H1 (cell line): ENCODE measurements around the gene ARAP3. TPM values are rescaled to one million over a fixed set of nuclear protein-coding genes. Genes with fewer than 3 reads are reported as not detected.
A peak's percentile ranks its signal among the peaks of the same experiment; 100 is the strongest.

ENCODE experiments used
- CTCF ChIA-PET: fragments of 300-600 bp; sonication (Branson Sonifier 250); formaldehyde crosslinking; loops from one replicate; lab custom pipeline; 2021; ENCODE audit not compliant: partially characterized antibody; lab: Charles Lee
- POLR2A ChIA-PET: fragments of 300-600 bp; sonication (Branson Sonifier 250); formaldehyde crosslinking; loops from one replicate; lab custom pipeline; 2021; ENCODE audit warnings: inconsistent platforms; ENCODE audit not compliant: partially characterized antibody; lab: Charles Lee
- DNase-seq, 2 experiments: peaks; one replicate each; pipeline versions ENCODE4 v3.0.0 to v3.0.0-alpha.2; 2010 to 2022; ENCODE audit warnings: low spot score in 2 of 2, low read depth in 1 of 2, mixed read lengths in 1 of 2
- FAIRE-seq: peaks from 2 replicates; lab custom pipeline; 2011; peaks lifted over from hg19 to GRCh38; lab: Jason Lieb, UNC
- H2AFZ ChIP-seq: 2 replicates; pipeline ENCODE4 v1.8.1; 2012; ENCODE audit warnings: low read length, inconsistent platforms
- H2AK5ac ChIP-seq: 2 replicates; pipeline ENCODE4 v1.6.1; 2013; ENCODE audit warnings: low read depth, low read length
- H2BK120ac ChIP-seq: replicated peaks from 2 replicates; pipeline ENCODE3; 2013; ENCODE audit warnings: low read depth, low read length, inconsistent platforms
- H2BK12ac ChIP-seq: 2 replicates; pipeline ENCODE4 v1.6.1; 2013; ENCODE audit warnings: low read depth, low read length
- H2BK15ac ChIP-seq: 2 replicates; pipeline ENCODE4 v1.6.1; 2013; ENCODE audit warnings: low read length
- H2BK20ac ChIP-seq: 2 replicates; pipeline ENCODE4 v1.6.1; 2013; ENCODE audit warnings: low read length
- H2BK5ac ChIP-seq: 2 replicates; pipeline ENCODE4 v1.6.1; 2013; ENCODE audit warnings: low read depth, low read length
- H3K14ac ChIP-seq: 2 replicates; pipeline ENCODE4 v1.6.1; 2013; ENCODE audit warnings: inconsistent platforms; ENCODE audit not compliant: insufficient read length
- H3K18ac ChIP-seq: 2 replicates; pipeline ENCODE4 v1.6.1; 2013; ENCODE audit warnings: low read length; ENCODE audit errors: extremely low read depth
- H3K23ac ChIP-seq: 2 replicates; pipeline ENCODE4 v1.6.1; 2013; ENCODE audit warnings: inconsistent platforms; ENCODE audit not compliant: insufficient read length
- H3K23me2 ChIP-seq: 2 replicates; pipeline ENCODE4 v1.6.1; 2013; ENCODE audit warnings: low read depth, low read length
- H3K27ac ChIP-seq: 2 replicates; pipeline ENCODE4 v1.6.1; 2011; ENCODE audit warnings: low read depth, low read length, inconsistent platforms
- H3K27me3 ChIP-seq, 4 experiments: replicated peaks in 1 of 4; 1 replicate in 1 of 4; 2 replicates in 3 of 4; pipeline versions ENCODE4 v1.6.1 to v1.8.1; 2011 to 2013; ENCODE audit warnings: low read length in 3 of 4, mild to moderate bottlenecking in 3 of 4, inconsistent platforms in 2 of 4, mixed read lengths in 2 of 4, moderate library complexity in 1 of 4; ENCODE audit not compliant: control insufficient read depth in 3 of 4, insufficient read depth in 3 of 4; ENCODE audit errors: extremely low read depth in 1 of 4
- H3K36me3 ChIP-seq, 4 experiments: 2 replicates each; pipeline versions ENCODE4 v1.6.1 to v1.8.1; 2011 to 2013; ENCODE audit warnings: mild to moderate bottlenecking in 4 of 4, low read length in 3 of 4, moderate library complexity in 2 of 4, control low read depth in 1 of 4, inconsistent platforms in 1 of 4; ENCODE audit not compliant: insufficient read depth in 4 of 4, control insufficient read depth in 2 of 4
- H3K4ac ChIP-seq: replicated peaks from 2 replicates; pipeline ENCODE3; 2013; ENCODE audit warnings: low read length, low read depth, mixed read lengths, inconsistent platforms; ENCODE audit not compliant: insufficient read length
- H3K4me1 ChIP-seq, 4 experiments: replicated peaks in 1 of 4; 1 replicate in 1 of 4; 2 replicates in 3 of 4; pipeline versions ENCODE4 v1.6.1 to v1.8.1; 2011 to 2013; ENCODE audit warnings: low read length in 3 of 4, inconsistent platforms in 2 of 4, mixed read lengths in 1 of 4; ENCODE audit not compliant: insufficient read depth in 4 of 4, control insufficient read depth in 3 of 4
- H3K4me2 ChIP-seq, 2 experiments: 2 replicates each; pipeline versions ENCODE4 v1.6.1 to v1.8.1; 2011 to 2013; ENCODE audit warnings: low read depth in 2 of 2, low read length in 2 of 2, control low read depth in 1 of 2, inconsistent platforms in 1 of 2, mild to moderate bottlenecking in 1 of 2; ENCODE audit not compliant: insufficient read depth in 1 of 2
- H3K4me3 ChIP-seq, 4 experiments: fragments of 200-600, 300-600 bp in 1 of 4; sonication (generic), shearing (Covaris generic), sonication (Bioruptor Twin) in 1 of 4; 2 replicates each; pipeline versions ENCODE4 v1.5.1 to v1.8.1; 2011 to 2016; ENCODE audit warnings: low read length in 4 of 4, low read depth in 3 of 4, control low read depth in 2 of 4, inconsistent platforms in 2 of 4, mild to moderate bottlenecking in 2 of 4, mixed read lengths in 1 of 4, moderate library complexity in 1 of 4; ENCODE audit not compliant: insufficient read depth in 2 of 4; ENCODE audit errors: extremely low read depth in 1 of 4
- H3K56ac ChIP-seq: replicated peaks from 2 replicates; pipeline ENCODE3; 2013; ENCODE audit warnings: low read depth, mild to moderate bottlenecking, mixed read lengths, low read length, inconsistent platforms; ENCODE audit not compliant: insufficient read length
- H3K79me1 ChIP-seq: 2 replicates; pipeline ENCODE4 v1.6.1; 2013; ENCODE audit warnings: low read depth, low read length, control low read depth
- H3K79me2 ChIP-seq, 2 experiments: 2 replicates each; pipeline versions ENCODE4 v1.6.1 to v1.8.1; 2012 to 2013; ENCODE audit warnings: low read length in 2 of 2, mild to moderate bottlenecking in 2 of 2, inconsistent platforms in 1 of 2; ENCODE audit not compliant: insufficient read depth in 2 of 2, control insufficient read depth in 1 of 2
- H3K9ac ChIP-seq, 4 experiments: replicated peaks in 1 of 4; 1 replicate in 1 of 4; 2 replicates in 3 of 4; pipeline versions ENCODE4 v1.6.1 to v1.8.1; 2011 to 2013; ENCODE audit warnings: low read depth in 3 of 4, low read length in 3 of 4, control low read depth in 2 of 4, mild to moderate bottlenecking in 2 of 4, moderate library complexity in 2 of 4, inconsistent platforms in 1 of 4; ENCODE audit errors: extremely low read depth in 1 of 4
- H3K9me3 ChIP-seq, 2 experiments: 2 replicates each; pipeline versions ENCODE4 v1.6.1 to v1.8.1; 2012 to 2013; ENCODE audit warnings: mild to moderate bottlenecking in 2 of 2, moderate library complexity in 2 of 2, control low read depth in 1 of 2, inconsistent platforms in 1 of 2, low read depth in 1 of 2, low read length in 1 of 2, mixed read lengths in 1 of 2; ENCODE audit not compliant: insufficient read depth in 2 of 2
- H4K20me1 ChIP-seq, 2 experiments: replicated peaks in 1 of 2; 2 replicates each; pipeline versions ENCODE3 to v1.8.1; 2011 to 2013; ENCODE audit warnings: inconsistent platforms in 2 of 2, low read length in 2 of 2, mild to moderate bottlenecking in 1 of 2; ENCODE audit not compliant: insufficient read depth in 2 of 2, control insufficient read depth in 1 of 2
- H4K5ac ChIP-seq: 2 replicates; pipeline ENCODE4 v1.6.1; 2013; ENCODE audit warnings: low read length, low read depth, mixed read lengths, inconsistent platforms; ENCODE audit not compliant: insufficient read length
- H4K8ac ChIP-seq: 2 replicates; pipeline ENCODE4 v1.8.0; 2013; ENCODE audit warnings: mild to moderate bottlenecking, moderate library complexity, low read length, inconsistent platforms; ENCODE audit not compliant: insufficient read depth; ENCODE audit errors: extremely low read depth
- H4K91ac ChIP-seq: replicated peaks from 2 replicates; pipeline ENCODE3; 2013; ENCODE audit warnings: low read length, mixed read lengths, inconsistent platforms; ENCODE audit not compliant: insufficient read length
- CTBP2 ChIP-seq: IDR thresholded peaks from 2 replicates; pipeline ENCODE4 v1.7.0; 2011; ENCODE audit warnings: borderline replicate concordance, mild to moderate bottlenecking, moderate library complexity, mixed read lengths, low read length; ENCODE audit not compliant: insufficient read depth, insufficient read length
- EGR1 ChIP-seq: IDR thresholded peaks from 2 replicates; pipeline ENCODE4 v1.6.1; 2011; ENCODE audit warnings: low read depth, low read length, borderline replicate concordance
- HDAC2 ChIP-seq, 2 experiments: fragments of 300-600 bp in 1 of 2; sonication (generic) in 1 of 2; IDR thresholded peaks; 2 replicates each; pipeline ENCODE4 v1.6.1; 2011 to 2012; ENCODE audit warnings: low read depth in 2 of 2, low read length in 2 of 2, mild to moderate bottlenecking in 2 of 2, moderate library complexity in 2 of 2, borderline replicate concordance in 1 of 2, inconsistent platforms in 1 of 2
- JUN ChIP-seq: IDR thresholded peaks from 2 replicates; pipeline ENCODE4 v1.6.1; 2011; ENCODE audit warnings: low read depth, mild to moderate bottlenecking, improper control_type of control experiment, low read length
- SIN3A ChIP-seq, 2 experiments: IDR thresholded peaks in 1 of 2; conservative IDR thresholded peaks in 1 of 2; 2 replicates each; pipeline ENCODE4 v1.6.1; 2011 to 2012; ENCODE audit warnings: low read length in 2 of 2, improper control_type of control experiment in 1 of 2, low read depth in 1 of 2, mild to moderate bottlenecking in 1 of 2
- SIRT6 ChIP-seq: IDR thresholded peaks from one replicate; pipeline ENCODE4 v1.7.1; 2012; ENCODE audit warnings: low read length, inconsistent platforms
- TAF1 ChIP-seq: IDR thresholded peaks from 2 replicates; pipeline ENCODE4 v1.6.1; 2011; ENCODE audit warnings: mild to moderate bottlenecking, low read depth, low read length
- TAF7 ChIP-seq: optimal IDR thresholded peaks from 2 replicates; pipeline ENCODE3; 2011; ENCODE audit warnings: low read depth, mild to moderate bottlenecking, inconsistent platforms, low read length, moderate library complexity, borderline replicate concordance
- ZNF274 ChIP-seq: IDR thresholded peaks from 2 replicates; pipeline ENCODE4 v1.7.0; 2012; ENCODE audit warnings: low read length, borderline replicate concordance; ENCODE audit errors: extremely low read depth
- WGBS, 2 experiments: shearing (Covaris generic) in 1 of 2; methylation state at CpG; one replicate each; pipeline versions ENCODE4 v1.1.6 to v1.1.7; 2013 to 2015; ENCODE audit warnings: low lambda C conversion rate in 2 of 2, mixed read lengths in 2 of 2, inconsistent platforms in 1 of 2, low coverage in 1 of 2, missing lambda C conversion rate in 1 of 2; ENCODE audit not compliant: insufficient replicate concordance in 2 of 2, insufficient coverage in 1 of 2, insufficient read length in 1 of 2; ENCODE audit errors: extremely low coverage in 1 of 2, missing lambda C conversion rate in 1 of 2; 5-methylcytosine and 5-hydroxymethylcytosine counted together
- polyA plus RNA-seq, 7 experiments: library from polyadenylated mRNA; depleted of rRNA in 3 of 7; stranded (reverse) in 5 of 7; unstranded in 2 of 7; fragments of >200 nt in 5 of 7; fragments of 200-250 nt in 2 of 7; gene quantifications; 1 replicate in 5 of 7; 2 replicates in 1 of 7; 4 replicates in 1 of 7; pipeline versions ENCODE4 v1.2.1 to v1.2.3, GENCODE V29; 2011 to 2013; ENCODE audit warnings: missing spikeins in 2 of 7, mixed read lengths in 2 of 7
- total RNA-seq: library from RNA; stranded (reverse); fragmentation: NEBNext Ultra II Directional; extraction: Animal tissue kit (Norgen Biotek cat#: 25700); gene quantifications from 2 replicates; pipeline ENCODE4 v1.2.1, GENCODE V29; 2021

The ARAP3 gene
- total and polyA plus RNA-seq, 2 of the 8 experiments (the other 6 are each of a cell fraction or from before 2014, with no cell fraction given) = 14.4 to 48.6 TPM

DNA sequence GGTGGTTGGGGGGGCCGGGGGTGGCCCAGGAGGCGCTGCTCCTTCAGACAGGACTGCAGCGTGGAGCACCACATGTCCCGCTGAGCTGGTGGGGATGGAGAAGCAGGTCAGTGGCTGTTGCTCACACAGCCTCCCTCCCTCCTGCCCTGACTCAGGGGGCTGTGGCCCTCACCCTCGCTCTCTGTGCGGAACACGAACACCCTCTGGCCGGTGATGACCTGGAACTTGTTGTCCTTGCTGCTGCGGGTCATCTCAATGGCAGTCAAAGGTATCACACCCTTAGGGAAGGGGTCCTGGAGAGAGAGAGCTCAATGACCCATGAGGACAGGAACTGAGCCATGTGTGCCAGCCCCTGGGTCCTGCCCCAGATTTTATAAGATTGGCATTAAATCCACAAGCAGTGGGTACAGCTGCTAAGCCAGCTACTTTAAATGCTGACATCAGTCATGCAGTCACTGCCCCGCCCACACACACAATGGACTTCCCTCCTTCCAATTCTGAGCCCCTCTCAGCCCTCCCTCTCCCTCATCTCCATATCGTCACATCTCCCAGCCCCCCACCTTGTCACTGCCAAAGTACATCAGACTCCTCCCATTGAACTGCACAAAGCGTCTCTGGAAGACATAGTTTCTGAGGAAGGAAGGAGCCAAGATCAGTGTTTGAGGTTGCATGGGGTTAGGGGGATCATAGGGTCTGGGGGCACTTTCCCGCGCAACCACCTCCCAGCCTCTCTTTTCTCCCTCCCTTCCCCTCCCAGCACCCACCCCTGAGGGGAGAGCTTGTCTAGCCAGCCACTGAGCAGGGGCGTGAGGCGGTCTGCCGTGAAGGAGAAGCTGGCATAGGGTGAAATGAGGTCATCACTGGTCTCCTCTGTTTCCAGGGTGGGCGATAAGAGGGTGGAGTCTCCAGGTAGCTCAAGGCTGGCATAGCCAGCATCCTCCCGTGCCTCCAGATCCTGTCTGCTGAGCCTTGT is 8.9 kb downstream of the ARAP3 start:
- peak overlapping the region; percentile 50; the same call in 1 of the 2 replicates for H2BK12ac ChIP-seq
- CTCF ChIA-PET = interaction anchor here (0.7 to 11.0 kb wide), 8 partner anchors 9 to 470 kb away, joined by 3 to 137 read pairs (median 7); no protein-coding TSS in a partner anchor
- peak overlapping the region; percentile 46; the same call in 1 of the 2 replicates for H2BK15ac ChIP-seq
- WGBS, 2 experiments = 84% methylated on average over 13 of the region's 19 CpGs; no CpG with 5 or more reads in 1 of the 2 experiments
- no peaks in the 10 kb centered on the region for H3K79me1 ChIP-seq
- H4K20me1 ChIP-seq = peaks cover 0 to 6% of the 10 kb centered on the region in 2 experiments
- DNase-seq = no peak
- peak overlapping the region; percentile 71 for H3K18ac ChIP-seq
- H3K4ac ChIP-seq = no peak overlapping the region
- H3K4me2 ChIP-seq = 0 out of 4 replicates have a peak overlapping the region, but pooled peaks of 1 of the 2 experiments have one; percentile 19
- POLR2A ChIA-PET = interaction anchor here (0.7 to 1.9 kb wide), 8 partner anchors 10 to 213 kb away, joined by 3 to 8 read pairs (median 3); partner anchors contain the start of gene FCHSD1
- H4K8ac ChIP-seq = peak overlapping the region; percentile 35; the same call in 1 of the 2 replicates
- no peak overlapping the region for H3K56ac ChIP-seq
- H3K23me2 ChIP-seq = peaks cover 1% of the 10 kb centered on the region; the same call in 1 of the 2 replicates
- peaks cover 11 to 20% (median 12%) of the 10 kb centered on the region in 4 experiments; a peak in 6 of 8 replicates for H3K36me3 ChIP-seq
- no peaks in the 10 kb centered on the region for H3K27me3 ChIP-seq
- H2AFZ ChIP-seq = no peak overlapping the region
- H2AK5ac ChIP-seq = no peak overlapping the region; the same call in 1 of the 2 replicates
- H3K14ac ChIP-seq = no peak overlapping the region
- no peak overlapping the region for H2BK120ac ChIP-seq
- no peaks in the 10 kb centered on the region for H3K79me2 ChIP-seq
- H3K27ac ChIP-seq = no peak overlapping the region; the same call in 1 of the 2 replicates
- H4K5ac ChIP-seq = no peak overlapping the region
- H3K4me3 ChIP-seq = no peak overlapping the region
- H3K4me1 ChIP-seq = peaks cover 2 to 13% (median 8%) of the 10 kb centered on the region in 4 experiments; a peak in 5 of 7 replicates
- H2BK20ac ChIP-seq = peak overlapping the region; percentile 61; the same call in 1 of the 2 replicates
- no peak overlapping the region for H3K23ac ChIP-seq
- H3K9me3 ChIP-seq = no peaks in the 10 kb centered on the region
- FAIRE-seq = no peak
- H3K9ac ChIP-seq = no peak overlapping the region
- peak overlapping the region; percentile 66 for H4K91ac ChIP-seq
- peak overlapping the region; percentile 90; the same call in 1 of the 2 replicates for H2BK5ac ChIP-seq
- no peak for TF ChIP-seq ZNF274
- TF ChIP-seq SIN3A (conservative IDR thresholded peaks at IDR 0.05 in 1 of 2, IDR thresholded peaks at IDR 0.05 in 1 of 2; ENCODE audit: low read depth in 1 of 2, low read length in 2 of 2) = no peak
- no peak for TF ChIP-seq HDAC2 (IDR thresholded peaks at IDR 0.05; ENCODE audit: borderline replicate concordance in 1 of 2, low read depth in 2 of 2, low read length in 2 of 2)
- TF ChIP-seq SIRT6 = no peak
- TF ChIP-seq TAF1 = no peak
- no peak for TF ChIP-seq JUN
- TF ChIP-seq EGR1 = no peak
- no peak for TF ChIP-seq CTBP2
- no peak for TF ChIP-seq TAF7
